SK-N-MC (cell line): ENCODE measurements around the gene XIAP.
A peak's percentile ranks its signal among the peaks of the same experiment; 100 is the strongest.
"Not testable (repeated sequence)": the region's sequence is repeated elsewhere in the genome, so short reads cannot be mapped to it uniquely, and the experiment has no call there.

Experiments
- DNase-seq: peaks from one replicate; pipeline ENCODE4 v3.0.0-alpha.2; 2011; ENCODE audit warnings: low read depth, low spot score
- H3K27ac ChIP-seq: fragments of 200-600 bp; sonication (generic); 2 replicates; pipeline ENCODE4 v1.5.1; 2016; ENCODE audit warnings: mixed run types
- H3K36me3 ChIP-seq: fragments of 200-600 bp; sonication (generic); 2 replicates; pipeline ENCODE4 v1.6.1; 2017; ENCODE audit warnings: antibody characterized with exemption, low read length, mixed read lengths; ENCODE audit not compliant: insufficient read depth
- H3K4me3 ChIP-seq: fragments of 200-600 bp; sonication (generic); 2 replicates; pipeline ENCODE4 v1.5.1; 2016
- H3K9ac ChIP-seq: fragments of 200-600 bp; sonication (generic); 2 replicates; pipeline ENCODE4 v1.8.0; 2017; ENCODE audit warnings: mixed run types, mixed read lengths; ENCODE audit not compliant: insufficient read length
- H3K9me3 ChIP-seq: fragments of 200-600 bp; sonication (generic); 2 replicates; pipeline ENCODE4 v1.6.1; 2017; ENCODE audit warnings: low read depth, mild to moderate bottlenecking, antibody characterized with exemption, low read length, moderate library complexity, mixed read lengths
- EZH2 ChIP-seq: fragments of 200-600 bp; sonication (generic); IDR thresholded peaks from one replicate; pipeline ENCODE4 v1.6.1; 2017; ENCODE audit warnings: antibody characterized with exemption
- FOXP2 ChIP-seq: optimal IDR thresholded peaks from 2 replicates; pipeline ENCODE3; 2011; ENCODE audit warnings: mild to moderate bottlenecking, moderate library complexity; ENCODE audit not compliant: insufficient read depth; ENCODE audit errors: extremely low read length, control extremely low read depth
- POLR2AphosphoS5 ChIP-seq: IDR thresholded peaks from 2 replicates; pipeline ENCODE4 v1.6.1; 2012; ENCODE audit warnings: mild to moderate bottlenecking, low read depth, low read length, borderline replicate concordance

Gene XIAP

DNA sequence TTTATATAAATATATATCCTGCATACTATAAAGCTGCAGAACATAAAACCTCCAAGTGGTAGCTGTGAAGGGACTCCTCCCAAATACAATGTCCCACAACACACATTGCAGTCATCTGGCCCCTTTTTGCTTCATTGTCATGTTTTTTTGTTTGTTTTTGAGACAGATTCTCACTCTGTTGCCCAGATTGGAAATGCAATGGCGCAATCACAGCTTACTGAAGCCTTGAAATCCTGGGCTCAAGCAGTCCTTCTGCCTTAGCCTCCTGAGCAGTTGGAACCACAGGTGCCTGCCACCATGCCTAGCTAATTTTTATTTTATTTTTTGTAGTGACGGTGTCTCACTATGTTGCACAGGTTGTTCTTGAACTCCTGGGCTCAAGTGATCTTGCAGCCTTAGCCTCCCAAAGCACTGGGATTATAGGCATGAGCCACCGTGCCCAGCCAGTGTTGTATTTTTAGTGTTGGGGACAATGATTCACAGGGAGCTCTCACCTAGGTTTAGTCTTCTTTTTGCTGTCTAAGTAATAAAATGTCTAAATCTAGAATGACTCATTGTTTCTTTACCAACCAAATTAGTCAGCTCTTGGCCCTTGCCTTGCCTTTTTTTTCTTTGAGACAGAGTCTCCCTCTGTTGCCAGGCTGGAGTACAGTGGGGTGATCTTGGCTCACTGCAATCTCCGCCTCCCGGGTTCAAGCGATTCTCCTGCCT lies 24.0 kb upstream of the XIAP start:
- H3K9me3 ChIP-seq = no peaks in the 10 kb centered on the region
- TF ChIP-seq FOXP2 = no peak
- TF ChIP-seq POLR2AphosphoS5 = no peak
- TF ChIP-seq EZH2 = no peak
- H3K4me3 ChIP-seq = no peak overlapping the region
- H3K27ac ChIP-seq = no peak overlapping the region
- no peak overlapping the region for H3K9ac ChIP-seq
- no peaks in the 10 kb centered on the region for H3K36me3 ChIP-seq
- no peak for DNase-seq

DNA sequence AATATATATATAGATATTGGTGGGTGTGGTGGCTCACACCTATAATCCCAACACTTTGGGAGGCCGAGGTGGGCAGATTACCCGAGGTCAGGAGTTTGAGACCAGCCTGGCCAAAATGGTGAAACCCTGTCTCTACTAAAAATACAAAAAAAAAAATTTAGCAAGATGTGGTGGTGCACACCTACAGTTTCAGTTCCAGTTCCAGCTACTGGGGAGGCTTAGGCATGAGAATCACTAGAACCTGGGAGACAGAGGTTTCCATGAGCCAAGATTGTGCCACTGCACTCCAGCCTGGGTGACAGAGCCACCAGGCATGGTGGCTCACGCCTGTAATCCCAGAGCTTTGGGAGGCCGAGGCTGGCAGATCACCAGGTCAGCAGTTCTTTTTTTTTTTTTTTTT lies 14.7 kb upstream of the XIAP start:
- H3K9me3 ChIP-seq, DNase-seq, H3K4me3 ChIP-seq, H3K9ac ChIP-seq, H3K36me3 ChIP-seq, H3K27ac ChIP-seq: not testable (repeated sequence)

DNA sequence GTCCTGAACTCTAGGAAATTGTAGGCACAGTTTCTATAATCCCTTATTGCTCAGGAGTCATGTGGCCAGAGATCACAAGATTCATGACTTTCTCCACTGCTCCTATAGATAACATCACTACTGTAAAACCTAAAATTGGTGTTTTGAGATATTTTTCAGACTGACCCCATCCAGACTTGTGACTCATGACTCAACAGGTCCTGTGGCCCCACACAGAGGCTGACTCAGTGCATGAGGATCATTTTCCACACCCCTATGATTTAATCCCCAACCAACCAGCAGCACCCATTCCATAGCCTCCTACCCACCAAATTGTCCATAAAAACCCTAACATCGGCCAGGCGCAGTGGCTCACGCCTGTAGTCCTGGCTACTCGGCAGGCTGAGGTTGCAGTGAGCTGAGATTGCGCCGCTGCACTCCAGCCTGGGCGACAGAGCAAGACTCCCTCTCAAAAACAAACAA lies 13.2 kb upstream of the XIAP start:
- no peaks in the 10 kb centered on the region for H3K36me3 ChIP-seq
- no peak overlapping the region for H3K4me3 ChIP-seq
- no peak overlapping the region for H3K27ac ChIP-seq
- H3K9me3 ChIP-seq = no peaks in the 10 kb centered on the region
- TF ChIP-seq FOXP2 = no peak
- no peak for TF ChIP-seq POLR2AphosphoS5
- TF ChIP-seq EZH2 = no peak
- no peak overlapping the region for H3K9ac ChIP-seq
- DNase-seq = no peak

DNA sequence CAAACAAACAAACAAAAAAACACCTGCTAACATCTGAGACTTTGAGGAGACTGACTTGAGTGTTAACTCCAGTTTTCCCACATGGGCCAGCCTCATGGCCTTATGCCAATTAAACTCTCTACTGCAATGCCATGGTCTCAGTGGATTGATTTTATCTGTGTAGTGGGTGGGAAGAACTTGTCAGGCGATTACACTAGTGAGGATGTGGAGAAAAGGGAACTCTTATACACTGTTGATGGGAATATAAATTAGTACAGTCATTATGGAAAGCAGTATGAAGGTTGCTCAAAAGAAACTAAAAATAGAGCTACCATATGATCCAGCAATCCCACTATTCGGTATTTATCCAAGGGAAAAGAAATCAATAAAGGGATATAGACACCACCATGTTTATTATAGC lies 12.8 kb upstream of the XIAP start:
- DNase-seq = no peak
- TF ChIP-seq EZH2 (no peak), POLR2AphosphoS5 (no peak), FOXP2 (no peak)
- Histone ChIP-seq H3K36me3 (no peaks in the 10 kb centered on the region), H3K27ac (no peak overlapping the region), H3K4me3 (no peak overlapping the region), H3K9me3 (no peaks in the 10 kb centered on the region), H3K9ac (no peak overlapping the region)

DNA sequence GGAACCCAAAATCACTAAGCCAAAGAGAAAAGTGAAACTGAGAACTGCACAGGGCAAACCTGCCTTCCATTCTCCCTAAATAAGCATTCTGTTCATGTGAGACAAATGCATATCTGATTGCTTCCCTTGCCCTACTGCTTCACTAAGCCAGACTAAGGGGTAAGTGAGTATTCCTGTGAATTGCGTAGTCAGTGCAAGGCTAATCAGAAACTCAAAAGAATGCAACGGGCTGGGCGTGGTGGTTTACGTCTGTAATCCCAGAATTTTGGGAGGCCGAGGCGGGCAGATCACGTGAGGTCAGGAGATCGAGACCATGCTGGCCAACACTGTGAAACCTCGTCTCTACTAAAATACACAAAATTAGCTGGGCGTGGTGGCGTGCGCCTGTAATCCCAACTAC lies 10.8 kb upstream of the XIAP start:
- H3K4me3 ChIP-seq = no peak overlapping the region
- H3K27ac ChIP-seq = no peak overlapping the region
- no peak overlapping the region for H3K9ac ChIP-seq
- no peak for DNase-seq
- H3K9me3 ChIP-seq = no peaks in the 10 kb centered on the region
- no peak for TF ChIP-seq FOXP2
- no peak for TF ChIP-seq EZH2
- no peak for TF ChIP-seq POLR2AphosphoS5
- H3K36me3 ChIP-seq = no peaks in the 10 kb centered on the region

DNA sequence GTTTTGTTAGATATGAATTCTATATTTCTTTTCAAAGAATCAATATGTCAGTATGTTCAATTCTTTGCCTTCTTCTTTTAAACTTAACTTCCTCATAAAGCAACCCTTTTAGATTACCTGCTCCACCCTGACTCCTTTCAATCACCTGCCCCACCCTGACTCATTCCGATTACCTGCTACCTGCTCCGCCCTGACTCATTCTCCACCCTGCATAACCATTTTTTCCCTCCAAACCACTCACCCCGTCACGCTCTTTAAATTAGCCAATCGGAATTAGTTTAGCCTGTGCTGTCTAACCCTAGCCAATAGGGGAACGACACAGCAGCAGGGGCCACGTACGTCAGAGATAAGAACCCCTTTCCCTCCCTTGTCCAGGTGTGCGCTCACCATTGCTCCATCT lies 9.9 kb upstream of the XIAP start:
- H3K27ac ChIP-seq, H3K9ac ChIP-seq, H3K36me3 ChIP-seq, DNase-seq, H3K9me3 ChIP-seq, H3K4me3 ChIP-seq: not testable (repeated sequence)

DNA sequence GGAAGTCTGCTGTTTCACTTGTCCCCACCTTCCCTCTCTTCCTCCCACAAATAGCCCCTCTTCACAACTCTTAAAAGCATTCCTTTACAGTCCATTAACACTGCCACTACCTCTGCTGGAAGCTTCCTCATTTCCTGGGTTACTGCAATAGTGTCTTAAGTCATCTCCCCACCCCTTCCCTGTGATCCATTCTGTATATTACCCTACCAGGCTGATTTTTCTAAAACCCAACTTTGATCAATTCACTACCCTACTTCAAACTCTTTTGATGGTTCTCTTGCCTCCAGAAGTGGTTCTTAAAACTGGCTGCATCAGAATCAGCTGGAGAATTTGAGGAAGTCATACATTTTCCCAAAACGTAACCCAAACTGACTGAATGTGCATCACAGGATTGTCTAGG lies 8.8 kb upstream of the XIAP start:
- DNase-seq = no peak
- no peak for TF ChIP-seq FOXP2
- no peak for TF ChIP-seq EZH2
- no peak for TF ChIP-seq POLR2AphosphoS5
- H3K36me3 ChIP-seq = no peaks in the 10 kb centered on the region
- H3K9me3 ChIP-seq = no peaks in the 10 kb centered on the region
- no peak overlapping the region for H3K4me3 ChIP-seq
- H3K9ac ChIP-seq = no peak overlapping the region
- H3K27ac ChIP-seq = no peak overlapping the region

DNA sequence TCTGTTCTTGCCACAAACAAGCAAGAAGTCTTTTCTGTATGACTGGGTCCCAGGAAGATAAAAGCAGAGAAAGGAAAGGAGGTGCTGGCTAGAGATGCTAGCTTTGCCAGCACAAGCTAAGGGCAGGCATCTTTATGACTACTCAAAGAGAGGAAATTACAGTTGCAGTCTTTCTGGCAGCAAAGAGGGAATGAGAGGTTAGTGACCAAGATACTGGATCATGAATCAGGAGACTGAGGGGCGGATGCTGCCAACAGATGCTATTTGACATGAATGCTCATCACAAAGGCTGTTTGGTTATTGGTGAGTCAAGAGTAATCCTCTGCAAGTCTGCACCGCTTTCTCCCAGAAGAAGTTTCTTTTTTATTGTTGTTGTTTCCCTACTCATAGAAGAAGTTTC lies 5.5 kb upstream of the XIAP start:
- no peaks in the 10 kb centered on the region for H3K9me3 ChIP-seq
- H3K9ac ChIP-seq = no peak overlapping the region
- H3K4me3 ChIP-seq = no peak overlapping the region
- DNase-seq = no peak
- H3K27ac ChIP-seq = no peak overlapping the region
- no peak for TF ChIP-seq EZH2
- no peak for TF ChIP-seq POLR2AphosphoS5
- no peak for TF ChIP-seq FOXP2
- no peaks in the 10 kb centered on the region for H3K36me3 ChIP-seq

DNA sequence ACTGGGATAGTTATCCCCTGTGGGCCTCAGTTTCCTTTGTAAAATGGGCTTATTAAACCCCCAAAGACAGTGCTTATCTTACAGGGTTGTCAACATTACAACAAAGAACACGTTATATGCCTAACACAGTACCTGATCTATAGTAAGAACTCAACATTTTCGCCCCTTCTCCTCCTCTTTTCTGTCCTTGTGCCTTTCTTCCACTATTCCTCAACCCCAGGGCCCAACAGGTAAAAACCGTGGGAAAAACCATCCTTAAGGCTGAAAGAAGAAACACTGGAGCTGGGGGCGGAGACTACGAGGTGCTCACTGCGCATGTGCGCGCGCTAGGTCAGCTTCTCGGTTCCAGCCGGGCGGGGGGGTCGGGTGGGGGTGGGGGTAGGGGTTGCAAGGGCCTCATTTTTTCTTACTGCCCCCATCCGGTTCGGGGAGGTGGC lies 426 bp upstream of the XIAP start:
- TF ChIP-seq POLR2AphosphoS5 (no peak; the same call in 1 of the 2 replicates), EZH2 (no peak)
- peak overlapping the region; percentile 89 for H3K4me3 ChIP-seq
- DNase-seq = no peak
- no peaks in the 10 kb centered on the region for H3K9me3 ChIP-seq
- H3K27ac ChIP-seq = peak overlapping the region; percentile 91
- H3K9ac ChIP-seq = peak overlapping the region; percentile 88
- H3K36me3 ChIP-seq = no peaks in the 10 kb centered on the region; the same call in 1 of the 2 replicates
